NK-92 (cell line): ENCODE measurements around the gene PACS1.

ENCODE experiments used
- DNase-seq: peaks from one replicate; lab custom pipeline; 2025; ENCODE audit not compliant: unreplicated experiment; lab: John Stamatoyannopoulos, UW

The PACS1 gene

GRCh38 chr11:66136752-66137123, 66.7 kb downstream of the PACS1 start:
- no peak for DNase-seq

DNA sequence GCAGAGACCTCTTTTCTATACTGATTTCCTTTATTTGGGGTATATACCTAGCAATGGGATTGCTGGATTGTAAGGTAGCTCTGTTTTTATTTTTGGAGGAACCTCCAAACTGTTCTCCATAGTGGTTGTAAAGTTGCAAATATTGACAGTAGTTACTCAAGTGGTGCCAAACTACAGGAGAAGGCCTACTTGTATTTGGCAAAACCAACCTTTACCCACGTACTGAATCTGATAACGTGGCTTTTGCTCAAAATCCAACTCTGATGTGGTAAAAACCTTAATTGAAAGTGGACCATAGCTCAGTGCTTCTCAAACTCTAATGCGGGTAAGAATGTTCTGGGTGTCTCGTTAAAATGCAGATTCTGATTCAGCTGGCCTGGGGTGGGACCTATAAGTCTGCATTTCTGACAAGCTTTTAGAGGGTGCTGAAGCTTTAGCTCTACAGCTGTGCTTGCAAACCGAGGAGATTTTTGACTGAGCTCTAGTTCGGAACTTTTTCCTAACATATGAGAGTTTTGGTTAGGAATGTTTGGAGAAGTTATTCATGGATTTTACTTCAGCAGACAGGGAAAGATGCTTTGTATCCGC, 69.8 kb downstream of the PACS1 start:
- no peak for DNase-seq

GRCh38 chr11:66142370-66143263, 72.5 kb downstream of the PACS1 start:
- DNase-seq: no peak

DNA sequence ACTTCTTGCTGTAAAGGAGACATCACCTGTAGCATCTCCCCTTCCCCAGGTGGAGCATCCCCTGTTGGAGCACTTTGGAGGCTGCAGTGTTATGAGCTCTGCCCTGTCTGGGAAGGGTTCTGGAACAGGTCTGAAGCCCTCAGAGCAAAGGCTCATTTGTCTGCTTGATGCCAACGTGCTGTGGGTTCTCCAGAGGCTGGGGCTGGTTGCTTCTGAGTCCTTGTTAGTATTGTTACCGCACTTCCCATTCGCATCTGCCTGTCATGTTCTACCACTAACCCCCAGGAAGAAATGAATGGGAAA, 73.1 kb downstream of the PACS1 start:
- DNase-seq: no peak

DNA sequence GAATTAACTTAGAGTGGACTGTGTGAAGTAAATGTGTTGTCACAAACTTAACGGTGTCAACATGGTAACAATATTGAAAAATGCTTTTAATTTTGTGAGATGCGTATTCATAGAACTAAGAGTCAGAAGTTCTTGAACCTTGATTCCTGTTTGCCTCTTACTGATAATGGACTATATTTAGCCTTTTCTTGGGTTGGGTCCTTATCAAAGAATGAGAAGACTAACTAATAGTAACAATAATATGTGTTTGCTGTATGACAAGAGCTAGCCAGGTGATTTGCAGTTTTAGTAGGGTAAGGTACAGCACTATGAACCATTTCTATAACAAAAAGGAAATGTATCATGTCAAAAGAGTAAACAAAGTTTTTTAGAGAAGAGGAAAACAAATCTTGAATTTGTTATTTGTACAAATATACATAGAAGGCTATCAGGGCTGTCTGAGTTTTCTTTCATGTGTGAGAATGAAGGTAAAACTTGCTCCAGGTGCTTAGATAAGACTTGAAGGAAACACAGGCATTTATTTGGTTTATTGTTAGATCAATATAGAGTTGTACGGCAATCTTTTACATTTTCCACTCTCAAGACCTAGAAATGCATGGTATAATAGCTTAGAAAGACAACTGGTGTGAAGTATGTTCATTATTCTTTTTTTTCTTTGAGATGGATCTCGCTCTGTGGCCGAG, 74.1 kb downstream of the PACS1 start:
- no peak for DNase-seq

- no peak for DNase-seq
Observed at GRCh38 chr11:66146074-66146473, 76.0 kb downstream of the PACS1 start.

- DNase-seq: no peak
Observed at GRCh38 chr11:66146940-66147339, 76.9 kb downstream of the PACS1 start.

GRCh38 chr11:66150140-66150539, 80.1 kb downstream of the PACS1 start:
- no peak for DNase-seq

DNA sequence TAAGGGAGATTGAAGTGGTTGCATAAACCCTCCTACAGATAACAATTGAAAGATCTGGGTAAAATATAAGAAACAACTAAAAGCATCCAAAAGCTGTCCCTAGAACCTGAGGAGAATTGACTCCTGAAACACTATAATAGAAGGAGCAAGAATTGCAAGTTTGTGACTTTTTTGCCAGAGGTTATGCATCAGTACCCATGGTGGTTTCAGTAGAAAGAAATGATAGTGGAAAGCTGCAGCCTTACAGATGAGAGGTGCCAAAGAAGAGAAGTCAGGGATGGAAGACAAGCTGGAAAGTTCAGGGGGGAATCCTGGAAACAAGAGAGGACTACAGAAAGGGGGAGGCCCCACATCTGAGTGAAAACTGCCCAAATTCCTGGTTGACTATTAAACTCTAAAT, 80.7 kb downstream of the PACS1 start:
- no peak for DNase-seq

- DNase-seq: no peak
Observed at GRCh38 chr11:66151273-66151672, 81.2 kb downstream of the PACS1 start.

DNA sequence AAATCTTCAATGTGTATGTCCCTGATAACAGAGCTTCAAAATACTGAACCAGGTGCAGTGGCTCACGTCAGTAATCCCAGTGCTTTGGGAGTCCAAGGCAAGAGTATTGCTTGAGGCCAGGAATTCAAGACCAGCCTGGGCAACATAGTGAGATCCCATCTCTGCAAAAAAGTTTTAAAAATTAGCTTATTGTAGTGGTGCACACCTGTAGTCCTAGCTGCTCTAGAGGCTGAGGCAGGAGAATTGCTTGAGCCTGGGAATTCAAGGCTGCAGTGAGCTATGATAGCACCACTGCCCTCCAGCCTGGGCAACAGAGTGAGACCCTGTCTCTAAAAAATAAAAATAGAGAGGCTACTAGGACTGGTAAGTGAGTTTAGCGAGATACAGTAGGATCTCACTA, 84.0 kb downstream of the PACS1 start:
- DNase-seq: no peak

GRCh38 chr11:66155387-66156073, 85.5 kb downstream of the PACS1 start:
- DNase-seq: no peak

- no peak for DNase-seq
Observed at GRCh38 chr11:66157182-66157864, 87.3 kb downstream of the PACS1 start.

DNA sequence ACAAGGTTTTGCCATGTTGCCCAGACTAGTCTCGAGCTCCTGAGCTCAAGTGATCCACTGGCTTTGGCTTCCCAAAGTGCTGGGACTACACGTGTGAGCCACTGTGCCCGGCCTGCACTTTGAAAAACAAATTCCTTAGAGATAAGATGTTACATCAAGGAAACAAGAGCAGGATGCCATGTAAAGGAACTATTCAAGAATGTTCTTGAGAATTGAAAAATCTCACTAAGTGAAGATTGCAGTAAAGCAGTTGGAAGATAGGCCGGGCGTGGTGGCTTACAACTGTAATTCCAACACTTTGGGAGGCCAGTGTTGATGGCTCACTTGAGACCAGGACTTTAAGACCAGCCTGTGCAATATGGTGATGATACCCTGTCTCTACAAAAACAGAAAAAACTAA, 88.1 kb downstream of the PACS1 start:
- no peak for DNase-seq

- DNase-seq: no peak
Observed at GRCh38 chr11:66159324-66159984, 89.4 kb downstream of the PACS1 start.

DNA sequence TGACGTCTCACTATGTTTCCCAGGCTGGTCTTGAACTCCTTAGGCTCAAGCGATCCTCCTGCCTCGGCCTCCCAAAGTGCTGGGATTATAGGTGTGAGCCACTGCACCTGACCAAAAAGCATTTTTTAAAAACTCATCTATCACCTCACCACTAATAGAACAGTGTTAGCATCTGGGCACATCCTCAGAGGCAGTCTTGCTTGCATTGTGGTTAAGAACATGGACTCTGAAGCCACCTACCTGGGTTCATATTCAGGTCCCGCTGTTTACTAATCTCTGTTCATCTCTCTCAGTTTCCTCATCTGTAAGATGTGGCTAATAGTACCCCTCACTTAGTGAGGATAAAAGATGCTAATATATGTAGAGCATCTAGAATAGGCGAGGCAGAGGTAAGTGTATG, 90.6 kb downstream of the PACS1 start:
- DNase-seq: no peak

GRCh38 chr11:66168289-66168688, 98.2 kb downstream of the PACS1 start:
- DNase-seq: no peak

DNA sequence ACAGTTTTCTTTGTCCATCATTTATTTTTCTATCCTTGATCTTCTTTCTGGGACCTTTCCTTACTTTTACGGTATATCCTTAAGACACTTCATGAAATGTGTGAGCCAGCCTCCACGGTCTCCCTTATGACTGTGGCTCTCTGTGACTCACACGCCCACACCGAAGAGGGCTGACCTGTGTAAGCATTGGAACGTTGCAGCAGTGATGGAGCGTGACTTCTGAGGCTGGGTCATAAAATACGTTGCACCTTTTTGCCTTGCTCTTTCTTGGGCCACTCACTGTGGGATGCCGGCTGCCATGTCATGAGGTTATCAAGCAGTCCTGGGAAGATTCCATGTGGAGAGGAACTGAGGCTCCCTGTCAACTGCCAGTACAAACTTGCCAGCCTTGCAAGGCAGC, 102.1 kb downstream of the PACS1 start:
- no peak for DNase-seq

DNA sequence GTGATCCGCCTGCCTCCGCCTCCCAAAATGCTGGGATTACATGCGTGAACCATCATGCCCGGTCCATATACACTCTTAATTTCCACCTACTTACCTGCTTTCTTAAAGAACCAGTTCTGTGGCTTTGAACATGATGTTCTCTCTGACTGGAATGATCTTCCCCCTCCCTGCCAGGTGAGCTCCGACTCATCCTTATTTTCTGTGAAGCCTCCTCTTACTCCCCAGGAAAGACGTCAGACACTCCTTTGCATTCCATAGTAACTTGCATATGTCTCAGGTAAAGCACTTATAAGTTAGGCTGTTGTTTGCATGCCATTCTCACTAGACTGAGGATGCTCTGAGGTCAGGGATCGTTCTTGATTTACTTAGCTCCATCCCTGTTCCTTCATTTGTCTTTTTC, 106.6 kb downstream of the PACS1 start:
- no peak for DNase-seq

DNA sequence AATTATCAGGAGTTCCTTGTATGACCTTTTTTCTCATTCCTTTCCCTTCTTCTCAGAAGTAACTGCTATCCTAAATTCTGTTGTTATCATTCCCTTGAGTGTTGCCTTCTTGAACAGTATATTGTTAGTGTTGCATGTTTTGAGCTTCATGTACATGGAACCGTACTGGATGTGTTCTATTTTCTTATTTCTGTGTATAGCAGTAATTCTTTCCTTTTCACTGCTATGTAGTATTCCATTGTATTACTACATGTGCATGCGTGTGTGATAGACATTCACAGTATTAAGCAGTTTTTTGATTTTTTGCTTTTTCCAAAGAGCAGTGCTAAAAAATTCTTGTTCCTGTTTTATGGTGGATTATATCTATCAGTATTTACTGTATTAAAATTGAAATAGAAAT, 108.1 kb downstream of the PACS1 start:
- no peak for DNase-seq

GRCh38 chr11:66178871-66179270, 108.8 kb downstream of the PACS1 start:
- no peak for DNase-seq
